ENCODE data around the gene PASK.
"Not testable (repeated sequence)": the region's sequence is repeated elsewhere in the genome, so short reads cannot be mapped to it uniquely, and the experiment has no call there.

Gene PASK

DNA sequence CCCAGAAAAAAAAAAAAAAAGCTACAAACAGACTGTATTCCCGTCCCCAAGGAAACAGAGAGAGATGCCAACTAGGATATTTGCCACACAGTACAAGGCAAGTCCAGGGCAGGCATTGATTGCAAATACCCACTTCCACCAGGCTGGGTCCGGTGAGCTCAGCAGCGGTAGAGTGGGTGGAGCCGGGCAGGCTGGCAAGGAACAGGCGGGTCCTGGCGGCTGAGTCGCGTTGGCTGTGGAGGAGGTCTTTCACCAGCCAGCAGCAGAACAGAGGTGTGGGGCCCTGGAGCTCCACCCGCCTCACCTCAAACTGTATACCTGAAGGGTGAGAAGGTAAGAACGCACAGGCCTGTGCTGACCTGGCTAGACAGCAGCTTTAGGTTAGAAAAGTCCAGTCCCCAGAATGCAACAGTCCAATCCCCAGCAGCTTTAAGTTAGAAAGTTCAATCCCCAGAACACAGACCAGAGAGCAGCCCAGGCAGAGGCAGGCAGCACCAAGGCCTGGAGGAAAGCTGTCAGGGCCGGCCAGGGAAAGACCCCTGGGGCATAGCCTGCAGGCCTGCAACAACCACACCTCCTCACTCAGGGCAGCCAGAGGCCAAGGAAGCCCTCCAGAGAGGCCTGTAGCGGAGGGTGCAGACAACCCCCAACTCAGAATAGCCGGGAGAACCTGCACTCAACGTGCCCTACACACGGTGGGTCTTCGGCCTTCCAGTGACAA lies 25.3 kb downstream of the PASK start:
- no peak for DNase-seq

DNA sequence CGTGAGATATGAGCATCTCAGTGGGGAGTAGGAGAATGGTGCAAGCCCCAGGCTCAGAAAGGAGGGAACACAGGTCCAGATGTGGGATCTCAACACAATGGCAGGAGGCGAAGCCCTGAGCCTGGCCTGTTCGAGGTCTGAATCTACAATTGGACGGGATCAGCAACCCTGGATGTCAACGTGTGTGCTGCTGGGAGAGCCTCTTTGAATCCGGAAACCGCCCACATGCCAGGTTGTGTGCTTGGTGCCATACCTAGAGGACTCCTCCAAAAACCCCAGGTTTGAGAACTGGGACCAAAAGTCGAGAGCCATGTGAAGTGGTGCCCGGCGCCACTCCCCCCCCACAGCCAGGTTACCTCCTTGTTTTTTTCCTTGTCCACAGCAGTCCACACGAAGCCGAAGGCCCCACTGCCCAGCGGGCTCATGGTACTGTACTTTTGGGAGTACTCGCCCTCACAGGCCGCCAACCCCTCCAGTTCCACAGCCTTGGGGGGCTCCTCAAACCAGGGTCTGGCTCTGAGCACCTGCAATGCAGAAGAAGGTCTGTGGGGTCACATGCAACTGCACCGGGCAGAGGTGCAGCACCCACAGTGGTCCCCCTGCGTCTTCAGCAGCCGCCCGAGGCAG lies 26.8 kb downstream of the PASK start:
- DNase-seq, result no peak

DNA sequence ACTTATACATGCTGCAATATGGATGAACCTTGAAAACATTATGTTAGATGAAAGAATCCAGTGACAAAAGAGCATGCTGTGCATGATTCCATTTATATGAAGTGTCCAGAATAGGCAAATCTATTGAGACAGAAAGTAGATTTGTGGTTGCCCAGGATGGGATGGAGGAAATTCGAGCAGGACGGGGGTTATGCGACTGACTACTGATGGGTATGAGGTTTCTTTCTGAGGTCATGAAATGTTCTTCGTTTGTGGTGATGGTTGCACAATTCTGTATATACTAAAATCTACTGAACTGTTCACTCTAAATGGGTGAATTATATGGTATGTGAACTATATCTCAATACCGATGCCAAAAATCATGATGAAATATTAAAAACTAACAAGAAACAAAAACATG lies 28.3 kb downstream of the PASK start:
- no peak for DNase-seq

DNA sequence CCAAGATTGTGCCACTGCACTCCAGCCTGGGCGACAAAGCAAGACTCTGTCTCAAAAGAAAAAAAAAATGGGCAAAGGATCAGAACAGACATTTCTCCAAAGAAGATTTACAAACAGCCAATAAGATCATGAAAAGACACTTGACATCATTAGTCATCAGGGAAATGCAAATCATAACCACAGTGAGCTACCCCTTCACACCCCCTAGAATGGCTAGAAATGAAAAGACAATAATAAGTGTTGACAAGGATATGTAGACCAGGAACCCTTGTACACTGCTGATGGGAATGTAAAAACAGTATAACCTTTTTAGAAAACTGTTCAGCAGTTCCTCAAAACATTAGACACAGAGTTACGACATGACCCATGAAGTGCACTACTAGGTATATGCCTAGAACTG lies 28.8 kb downstream of the PASK start:
- no peak for DNase-seq

DNA sequence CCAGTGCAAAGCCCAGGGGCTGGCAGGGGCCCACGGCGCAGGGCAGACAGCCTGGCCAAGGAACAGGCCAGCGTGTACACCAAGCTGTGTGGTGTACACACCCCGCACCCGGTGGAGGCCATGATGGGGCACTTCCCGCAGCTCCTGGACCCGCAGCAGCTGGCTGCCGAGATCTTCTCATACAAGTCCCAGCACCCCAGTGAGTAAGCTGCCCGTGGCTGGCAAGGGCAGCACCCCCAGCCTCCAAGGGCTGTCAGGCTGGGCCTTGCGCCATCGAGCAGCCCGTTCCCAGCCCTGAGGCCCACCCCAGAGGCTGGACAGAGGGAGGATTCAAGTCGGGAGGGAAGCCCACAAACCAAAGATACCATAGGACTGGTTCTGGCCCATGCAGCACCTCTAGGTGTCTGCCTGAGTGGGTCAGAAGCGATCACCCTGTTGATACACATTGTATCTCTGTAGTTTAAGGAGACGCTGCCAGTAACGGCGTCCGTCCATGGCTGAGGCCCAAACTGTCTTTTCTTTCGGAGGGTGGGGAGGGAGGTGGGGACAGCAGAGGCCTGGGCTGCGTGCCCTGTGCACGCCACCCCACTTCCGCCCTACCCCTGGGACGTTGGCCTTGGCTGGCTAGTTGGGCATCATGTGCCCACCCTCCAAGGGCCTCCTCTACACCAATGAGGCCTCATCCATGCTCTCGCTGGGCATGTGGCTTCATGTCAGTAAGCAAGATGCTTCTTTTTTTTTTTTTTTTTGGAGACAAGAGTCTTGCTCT lies 30.4 kb downstream of the PASK start:
- DNase-seq, result no peak

DNA sequence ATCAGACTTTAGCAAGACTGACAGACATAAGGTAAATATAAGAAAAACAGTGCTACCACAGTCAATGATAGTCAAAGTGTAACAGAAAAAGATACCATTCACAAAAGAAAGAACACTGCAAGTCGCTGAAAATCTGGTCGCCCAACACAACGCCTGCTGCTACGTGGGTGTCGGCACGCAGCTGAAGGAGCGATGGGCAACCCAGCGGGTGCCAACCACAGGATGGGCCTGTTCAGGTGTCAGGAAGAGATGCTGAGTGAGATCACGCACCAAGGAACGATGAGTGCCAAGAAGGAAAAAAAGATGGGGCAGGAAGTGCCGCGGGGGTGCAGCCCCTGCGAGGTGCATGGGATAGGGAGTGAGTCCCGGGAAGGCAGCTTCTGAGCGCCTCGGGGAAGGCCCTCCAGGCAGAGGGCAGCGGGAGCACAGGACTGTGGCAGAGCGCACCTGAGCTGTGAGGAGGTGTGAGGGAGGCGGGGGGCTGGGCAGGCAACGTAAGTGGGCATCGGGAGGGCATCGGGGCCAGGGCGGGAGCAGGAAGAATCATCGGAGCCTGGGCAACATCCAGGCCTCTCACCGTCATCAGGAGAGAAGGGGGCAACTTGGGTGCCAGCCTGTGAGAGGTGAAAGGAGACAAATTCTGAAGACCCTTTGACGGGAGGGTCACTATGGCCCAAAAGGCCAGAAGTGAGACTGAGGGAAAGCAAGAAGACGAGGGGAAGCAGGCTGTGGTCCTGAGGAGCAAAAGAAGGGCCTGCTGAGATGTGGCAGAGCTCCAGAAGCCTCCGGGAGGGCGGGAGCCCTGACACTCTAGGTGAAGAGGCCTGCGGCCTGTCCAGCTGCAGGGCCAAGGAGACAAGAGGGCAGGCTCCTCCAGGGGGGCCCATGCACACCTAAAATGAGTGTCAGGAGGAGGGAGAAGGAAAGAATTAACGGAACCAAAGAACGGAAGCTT lies 32.4 kb downstream of the PASK start:
- DNase-seq, result no peak

DNA sequence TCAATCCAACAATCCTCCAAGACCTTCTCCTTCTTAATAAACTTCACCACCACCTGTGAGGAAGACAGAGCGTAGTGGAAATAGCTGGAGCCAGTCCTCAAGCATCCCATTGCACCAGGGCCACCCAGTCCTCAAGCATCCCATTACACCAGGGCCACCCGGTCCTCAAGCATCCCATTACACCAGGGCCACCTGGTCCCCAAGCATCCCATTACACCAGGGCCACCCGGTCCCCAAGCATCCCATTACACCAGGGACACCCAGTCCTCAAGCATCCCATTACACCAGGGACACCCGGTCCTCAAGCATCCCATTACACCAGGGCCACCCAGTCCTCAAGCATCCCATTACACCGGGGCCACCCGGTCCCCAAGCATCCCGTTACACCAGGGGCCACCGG lies 33.9 kb downstream of the PASK start:
- no peak for DNase-seq

DNA sequence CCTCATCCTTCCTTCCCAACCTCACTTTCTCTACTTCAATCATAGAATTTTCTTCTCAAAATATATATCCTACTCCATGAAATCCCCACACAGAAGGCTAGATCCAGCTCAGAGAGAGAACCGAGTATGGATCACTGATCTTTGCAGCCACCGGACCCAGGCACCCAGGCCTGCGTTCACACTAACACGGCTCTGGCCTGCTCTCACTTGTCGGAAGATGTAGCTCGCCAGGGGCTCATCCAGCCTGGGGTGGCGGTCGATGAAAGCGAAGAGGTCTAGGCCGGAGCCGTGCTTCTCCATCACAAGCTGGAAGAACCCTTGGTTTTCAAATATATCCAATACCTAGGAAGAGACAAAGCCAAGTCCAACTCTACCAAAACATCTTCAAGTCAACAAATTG lies 34.4 kb downstream of the PASK start:
- no peak for DNase-seq

DNA sequence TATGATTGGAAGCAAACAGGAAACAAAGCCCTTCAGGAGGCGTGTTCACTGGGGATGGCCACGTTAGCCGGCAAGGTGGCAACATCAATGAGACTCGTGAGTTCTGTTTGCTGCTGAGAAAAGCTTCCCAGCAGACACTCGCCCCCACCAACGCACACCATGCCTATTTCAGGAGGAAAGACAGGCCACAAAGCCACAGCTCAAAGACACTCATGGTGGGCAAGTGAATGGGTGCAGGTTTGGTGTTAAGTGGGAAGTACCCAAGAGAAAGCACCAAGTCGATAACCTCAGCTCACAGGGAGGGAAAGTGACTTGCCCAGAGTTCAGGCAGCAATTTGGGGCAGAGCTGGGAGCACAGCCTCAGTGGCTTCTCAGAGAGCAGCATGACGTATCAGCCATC lies 36.7 kb downstream of the PASK start:
- DNase-seq, result no peak

DNA sequence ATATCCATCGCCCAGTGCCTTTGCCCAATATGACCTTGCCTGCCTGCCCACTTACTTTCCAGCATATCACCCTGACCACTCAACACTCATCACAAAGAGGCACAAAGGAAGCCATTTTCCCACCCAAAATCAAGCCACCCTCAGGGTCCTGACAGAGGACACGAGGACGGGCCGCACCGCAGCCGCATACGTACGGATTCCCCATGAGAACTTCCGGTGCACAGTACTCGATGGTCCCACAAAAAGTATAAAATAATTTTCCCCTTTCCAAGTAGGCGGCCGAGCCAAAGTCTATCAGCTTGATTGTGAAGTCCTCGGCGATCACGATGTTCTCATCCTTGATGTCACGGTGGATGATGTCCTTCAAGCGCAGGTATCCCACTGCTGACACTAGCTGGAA lies 37.2 kb downstream of the PASK start:
- no peak for DNase-seq

DNA sequence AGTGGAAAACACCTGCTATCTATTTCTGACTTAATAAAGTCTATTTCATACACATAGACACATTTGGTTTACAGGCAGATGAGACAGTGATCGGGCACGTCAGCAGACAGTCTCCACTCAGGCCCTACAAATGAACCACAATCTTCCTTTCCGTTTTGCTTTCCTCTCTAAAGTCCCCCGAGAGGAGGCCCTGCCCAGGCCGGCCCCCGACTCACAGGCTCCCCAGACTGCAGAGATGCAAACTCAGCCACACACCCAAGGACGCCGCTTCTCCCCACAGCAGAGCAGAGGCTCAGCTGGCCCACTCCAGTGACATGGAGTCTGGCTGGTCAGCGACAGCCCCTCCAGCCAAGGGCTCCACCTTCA lies 37.8 kb downstream of the PASK start:
- no peak for DNase-seq

DNA sequence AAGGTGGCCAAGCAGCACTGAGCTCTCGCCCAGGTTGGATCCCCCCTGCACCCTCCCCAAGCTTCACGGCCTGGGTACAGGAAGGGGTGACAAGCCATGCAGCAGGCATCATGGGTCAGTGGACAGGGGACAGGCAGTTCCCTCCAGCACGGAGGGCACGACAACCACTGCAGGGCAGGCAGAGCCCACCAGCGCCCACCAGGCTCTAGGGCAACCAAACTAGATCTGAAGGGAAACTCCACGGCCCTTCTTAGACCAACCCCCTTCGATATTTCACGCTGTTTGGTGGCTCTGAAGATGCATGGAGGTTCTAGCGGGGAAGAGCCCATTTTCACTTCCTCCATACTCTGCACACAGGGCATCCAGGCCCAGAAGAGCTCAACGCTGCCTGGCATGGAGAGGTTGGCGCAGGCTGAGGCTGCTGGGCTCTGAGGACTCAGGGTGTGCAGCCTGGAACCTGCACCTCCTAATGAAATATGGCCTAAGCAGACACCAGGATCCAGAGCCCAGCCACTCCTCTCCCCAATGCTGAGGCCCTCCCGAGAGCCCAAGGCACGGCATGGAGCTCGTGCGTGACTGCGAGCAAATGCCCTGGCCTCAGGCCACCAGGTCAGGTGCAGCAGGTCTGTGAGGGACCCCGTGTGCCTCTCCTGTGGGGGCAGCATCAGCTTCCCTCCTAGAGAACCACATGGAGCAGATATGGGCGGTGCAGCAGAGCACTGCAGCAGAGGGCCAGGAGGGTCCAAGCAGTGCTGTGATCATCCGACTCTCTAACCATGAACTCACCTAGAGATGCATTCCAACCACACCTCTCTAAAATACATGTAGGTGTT lies 38.4 kb downstream of the PASK start:
- no peak for DNase-seq

DNA sequence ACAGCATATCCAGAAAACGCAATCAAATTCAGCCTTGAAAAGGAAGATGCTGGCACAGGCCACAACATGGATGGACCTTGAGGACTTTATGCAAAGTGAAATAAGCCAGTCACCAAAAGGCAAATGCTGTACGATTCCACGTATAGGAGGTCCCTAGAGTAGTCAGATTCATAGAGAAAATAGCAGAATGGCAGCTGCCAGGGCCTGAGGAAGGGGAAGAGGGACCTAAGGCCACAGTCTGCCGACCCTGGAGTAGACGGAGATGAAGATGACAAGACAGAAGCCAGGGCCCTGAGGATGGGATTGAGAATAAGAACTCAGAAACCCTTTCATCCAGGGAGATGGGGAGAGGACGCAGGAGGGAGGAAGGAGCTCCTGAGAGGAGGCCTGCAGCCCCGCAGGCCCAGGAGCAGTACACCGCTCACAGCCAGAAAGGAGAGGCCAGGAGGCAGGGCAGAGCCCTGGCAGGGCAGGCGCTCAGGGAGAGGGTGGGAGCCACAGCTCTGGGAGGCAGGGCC lies 39.1 kb downstream of the PASK start:
- DNase-seq, result no peak

DNA sequence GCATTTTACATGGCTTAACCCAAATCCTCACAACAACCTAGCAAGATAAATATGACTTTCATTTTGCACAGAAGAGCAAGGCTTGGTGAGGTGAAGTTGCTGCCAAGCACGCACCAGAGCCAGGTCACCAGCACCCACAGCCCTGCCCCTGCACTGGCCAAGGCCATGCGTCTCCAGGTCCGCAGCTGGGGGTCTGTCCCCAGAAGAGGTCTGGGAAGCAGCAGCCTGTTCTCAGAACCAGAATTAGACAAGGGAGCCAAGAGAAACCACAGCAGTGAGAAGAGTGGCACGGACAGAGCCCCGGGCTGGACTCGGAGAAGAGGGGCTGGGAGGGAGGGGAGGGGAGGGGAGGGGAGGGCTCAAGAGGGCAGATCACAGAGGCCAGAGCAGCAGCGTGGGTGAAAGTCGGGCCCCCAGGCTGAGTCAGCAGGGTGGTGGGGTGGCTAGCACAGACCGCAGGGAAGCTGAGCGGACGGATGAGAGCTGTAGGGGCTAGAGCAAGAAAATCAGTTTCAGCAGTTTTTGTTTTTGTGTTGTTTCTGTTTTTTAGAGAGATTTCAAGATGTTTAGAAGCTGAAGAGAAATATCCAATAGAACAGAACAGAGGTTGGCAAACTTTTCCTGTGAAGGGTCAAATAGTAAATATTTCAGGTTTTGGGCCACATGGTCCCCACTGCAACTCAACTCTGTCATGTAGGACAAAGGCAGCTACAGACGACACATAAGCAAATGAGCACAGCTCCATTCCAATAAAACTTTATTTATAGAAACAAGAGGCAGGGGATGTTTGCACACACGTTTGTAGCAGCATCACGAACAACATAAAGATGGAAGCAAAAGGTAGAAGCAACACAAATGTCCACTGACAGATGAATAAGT lies 39.8 kb downstream of the PASK start:
- DNase-seq, result no peak

DNA sequence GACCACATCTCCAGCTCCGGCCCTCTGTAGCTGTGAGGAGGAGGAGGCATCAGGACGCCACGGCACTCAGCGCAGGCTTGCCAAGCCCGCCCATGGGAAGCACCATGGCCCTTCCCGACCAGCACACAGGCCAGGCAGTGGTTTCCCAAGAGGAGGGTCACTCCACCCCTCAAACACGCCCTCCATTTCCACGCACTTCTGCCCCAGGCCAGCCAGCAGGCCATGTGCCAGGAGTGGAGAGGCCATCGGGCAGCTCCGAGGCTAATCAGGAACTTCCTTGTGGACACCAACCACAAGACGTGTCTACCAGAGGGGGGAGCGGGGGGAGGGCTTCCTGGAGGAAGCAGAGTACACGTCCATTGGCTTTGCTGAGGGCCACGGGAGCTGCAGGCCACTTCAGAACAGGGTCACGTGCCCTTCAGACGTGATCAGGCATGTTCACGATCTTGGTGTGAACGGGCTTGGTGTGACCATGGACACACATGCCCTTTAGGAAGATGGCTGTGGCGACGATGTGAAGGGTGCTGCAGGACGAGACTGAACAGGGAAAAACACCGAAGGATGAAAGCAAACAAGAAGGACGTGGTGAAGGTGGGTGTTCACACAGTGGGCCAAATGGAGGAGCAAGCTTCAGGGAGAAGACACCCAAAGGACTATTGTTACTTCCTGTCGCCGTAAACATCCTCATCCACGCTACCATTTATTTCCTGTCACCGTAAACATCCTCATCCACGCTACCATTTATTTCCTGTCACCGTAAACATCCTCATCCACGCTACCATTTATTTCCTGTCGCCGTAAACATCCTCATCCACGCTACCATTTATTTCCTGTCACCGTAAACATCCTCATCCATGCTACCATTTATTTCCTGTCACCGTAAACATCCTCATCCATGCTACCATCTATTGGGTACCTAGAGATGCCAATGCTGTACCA lies 40.7 kb downstream of the PASK start:
- DNase-seq, result no peak

DNA sequence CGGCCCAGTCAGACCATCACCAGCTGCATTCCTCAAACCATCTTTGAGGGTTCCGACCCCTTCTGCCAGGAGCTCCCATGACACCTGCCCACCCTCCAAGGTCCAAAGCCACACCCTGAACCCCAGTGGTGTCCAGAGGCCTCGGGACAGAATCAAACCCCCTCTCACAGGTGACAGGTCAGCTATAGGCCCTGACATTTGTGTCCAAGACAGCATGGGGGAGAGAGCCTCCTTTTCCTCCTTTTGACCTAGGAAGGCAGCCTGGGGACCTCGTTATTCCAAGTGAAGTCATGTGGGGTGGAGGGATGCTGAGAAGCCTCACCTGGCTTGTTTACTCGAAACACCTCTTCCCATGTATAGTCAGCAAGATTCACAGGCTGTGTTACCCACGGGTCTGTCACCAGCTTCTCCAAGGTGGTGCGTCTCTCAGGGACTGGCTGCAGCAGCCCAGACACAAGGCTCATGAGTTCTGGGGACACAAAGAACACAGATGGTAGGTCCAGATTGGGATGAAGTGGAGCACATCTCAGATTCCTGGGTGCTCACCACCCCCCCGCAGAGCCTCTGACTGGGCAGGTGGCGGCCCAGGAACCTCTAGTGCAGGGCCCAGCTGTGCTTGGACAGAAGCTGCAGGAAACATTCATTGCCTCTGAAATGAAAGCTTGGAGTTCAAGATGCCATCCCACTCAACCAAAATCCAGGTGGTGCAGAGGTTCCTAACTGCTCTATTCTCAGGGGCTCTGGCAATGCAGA lies 42.1 kb downstream of the PASK start:
- DNase-seq, result no peak

DNA sequence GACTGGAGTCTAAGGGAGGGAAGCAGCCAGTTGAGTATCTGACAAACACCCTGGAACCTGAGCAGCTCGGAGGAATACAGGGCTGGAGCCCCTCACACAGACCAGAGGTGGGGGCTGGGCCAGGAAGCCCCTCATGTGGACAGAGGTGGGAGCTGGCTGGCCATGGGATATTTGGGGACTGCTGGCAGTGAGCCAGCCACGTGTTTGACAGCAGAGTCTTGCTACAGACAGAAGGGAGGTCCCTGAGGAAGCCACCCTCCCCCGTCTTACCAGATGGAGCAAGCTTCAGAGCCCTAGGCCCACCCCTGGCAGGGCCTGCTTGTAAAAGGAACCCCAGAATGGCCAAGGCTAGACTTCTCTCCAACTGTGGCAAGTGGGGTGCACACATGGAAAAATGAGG lies 43.6 kb downstream of the PASK start:
- DNase-seq, result no peak

DNA sequence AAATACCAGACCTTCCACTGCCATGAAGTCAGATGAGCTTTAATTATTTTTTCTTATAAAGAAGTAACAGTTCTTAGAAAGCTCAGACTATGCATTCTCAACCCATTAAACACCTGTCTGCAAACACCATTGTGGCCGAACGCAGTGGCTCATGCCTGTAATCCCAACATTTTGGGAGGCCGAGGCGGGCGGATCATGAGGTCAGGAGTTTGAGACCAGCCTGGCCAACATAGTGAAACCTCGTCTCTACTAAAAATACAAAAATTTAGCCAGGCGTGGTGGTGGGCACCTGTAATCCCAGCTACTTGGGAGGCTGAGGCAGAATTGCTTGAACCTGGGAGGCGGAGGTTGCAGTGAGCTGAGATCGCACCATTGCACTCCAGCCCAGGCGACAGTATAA lies 44.7 kb downstream of the PASK start:
- not testable (repeated sequence) for DNase-seq

DNA sequence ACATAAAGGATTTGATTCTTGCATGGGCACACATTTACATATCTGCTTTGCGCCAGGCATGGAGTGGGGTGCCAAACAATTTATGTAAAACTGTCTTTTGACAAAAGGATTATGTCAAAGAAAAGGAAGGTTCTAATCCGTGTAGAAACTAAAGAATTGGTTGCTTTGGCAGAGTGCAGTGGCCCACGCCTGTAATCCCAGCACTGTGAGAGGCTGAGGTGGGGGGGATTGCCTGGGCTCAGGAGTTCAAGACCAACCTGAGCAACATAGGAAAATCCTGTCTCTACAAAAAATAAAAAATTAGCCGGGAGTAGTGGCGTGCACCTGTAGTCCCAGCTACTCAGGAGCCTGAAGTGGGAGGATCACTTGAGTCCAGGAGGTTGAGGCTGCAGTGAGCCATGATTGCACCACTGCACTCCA lies 46.1 kb downstream of the PASK start:
- DNase-seq, result no peak
